Fibroblast of lung (primary cell): ENCODE data around the gene ST6GAL1. TPM values are rescaled to one million over a fixed set of nuclear protein-coding genes. Genes with fewer than 3 reads are reported as not detected.

Experiments
- DNase-seq, 2 donors: peaks; one replicate each; pipeline versions ENCODE4 v3.0.0 to v3.0.0-alpha.2; 2010; ENCODE audit warnings: low read depth in 2 of 2
- H2AFZ ChIP-seq: 2 replicates; pipeline ENCODE4 v1.5.1; 2012; ENCODE audit warnings: low read length, control low read depth, inconsistent platforms
- H3K27ac ChIP-seq: 2 replicates; pipeline ENCODE4 v1.5.1; 2011; ENCODE audit warnings: low read length, control low read depth; ENCODE audit not compliant: insufficient read depth
- H3K27me3 ChIP-seq: 2 replicates; pipeline ENCODE4 v1.5.1; 2011; ENCODE audit warnings: mild to moderate bottlenecking, low read length; ENCODE audit not compliant: control insufficient read depth, insufficient read depth
- H3K36me3 ChIP-seq: 2 replicates; pipeline ENCODE4 v1.5.1; 2011; ENCODE audit warnings: low read length; ENCODE audit not compliant: control insufficient read depth, insufficient read depth
- H3K4me1 ChIP-seq: 2 replicates; pipeline ENCODE4 v1.5.1; 2011; ENCODE audit warnings: low read length; ENCODE audit not compliant: control insufficient read depth, insufficient read depth; ENCODE audit errors: extremely low read depth
- H3K4me2 ChIP-seq: 2 replicates; pipeline ENCODE4 v1.5.1; 2011; ENCODE audit warnings: low read length, control low read depth; ENCODE audit not compliant: insufficient read depth; ENCODE audit errors: extremely low read depth
- H3K4me3 ChIP-seq, 4 experiments: fragments of 200-600 bp in 1 of 4; sonication (generic) in 1 of 4; replicated peaks in 1 of 4; 2 replicates each; pipeline ENCODE4 v1.5.1; 2011 to 2016; ENCODE audit warnings: low read length in 4 of 4, low read depth in 3 of 4, mild to moderate bottlenecking in 3 of 4, control low read depth in 2 of 4, inconsistent platforms in 1 of 4, mixed read lengths in 1 of 4; ENCODE audit not compliant: insufficient read depth in 1 of 4; ENCODE audit errors: control extremely low read depth in 1 of 4
- H3K79me2 ChIP-seq: 2 replicates; pipeline ENCODE4 v1.5.1; 2012; ENCODE audit warnings: mild to moderate bottlenecking, low read length, inconsistent platforms; ENCODE audit not compliant: control insufficient read depth, insufficient read depth
- H3K9ac ChIP-seq: 2 replicates; pipeline ENCODE4 v1.5.1; 2011; ENCODE audit warnings: mild to moderate bottlenecking, low read length, control low read depth; ENCODE audit not compliant: insufficient read depth
- H3K9me3 ChIP-seq: 2 replicates; pipeline ENCODE4 v1.5.1; 2012; ENCODE audit warnings: low read depth, low read length; ENCODE audit not compliant: control insufficient read depth, insufficient read depth
- H4K20me1 ChIP-seq: 2 replicates; pipeline ENCODE4 v1.5.1; 2011; ENCODE audit warnings: low read length; ENCODE audit not compliant: control insufficient read depth, insufficient read depth; ENCODE audit errors: extremely low read depth
- CTCF ChIP-seq, 2 donors: IDR thresholded peaks in 1 of 2; conservative IDR thresholded peaks in 1 of 2; 1 replicate in 1 of 2; 2 replicates in 1 of 2; pipeline ENCODE4 v1.5.1; 2011 to 2012; ENCODE audit warnings: low read length in 2 of 2, control low read depth in 1 of 2, inconsistent platforms in 1 of 2, low read depth in 1 of 2, mild to moderate bottlenecking in 1 of 2
- EZH2 ChIP-seq: IDR thresholded peaks from 2 replicates; pipeline ENCODE4 v1.5.1; 2012; ENCODE audit warnings: low read length, control low read depth, mild to moderate bottlenecking; ENCODE audit errors: missing control alignments
- polyA plus RNA-seq, 2 donors: library from polyadenylated mRNA; depleted of rRNA in 1 of 2; stranded (reverse) in 1 of 2; unstranded in 1 of 2; fragments of >200 nt; gene quantifications; 2 replicates each; pipeline ENCODE4 v1.2.1, GENCODE V29; 2011 to 2012; ENCODE audit warnings: missing spikeins in 1 of 2
- total RNA-seq: library from RNA; depleted of rRNA; stranded (reverse); fragments of >200 nt; gene quantifications from 2 replicates; pipeline ENCODE4 v1.2.1, GENCODE V29; 2014

ST6GAL1 gene
- total and polyA plus RNA-seq, 2 donors (not counting 1 experiment from before 2014, with no cell fraction given) = 0.83 to 1.00 TPM

GRCh38 chr3:187025656-187026316, 95.5 kb downstream of the ST6GAL1 start:
- no peaks in the 10 kb centered on the region for H3K27me3 ChIP-seq
- no peaks in the 10 kb centered on the region for H3K79me2 ChIP-seq
- H2AFZ ChIP-seq = no peak overlapping the region
- no peak for DNase-seq
- H3K36me3 ChIP-seq = no peaks in the 10 kb centered on the region
- no peak overlapping the region for H3K4me2 ChIP-seq
- H3K27ac ChIP-seq = no peak overlapping the region
- H4K20me1 ChIP-seq = no peaks in the 10 kb centered on the region
- no peak overlapping the region for H3K9ac ChIP-seq
- H3K4me3 ChIP-seq = no peak overlapping the region
- TF ChIP-seq CTCF (conservative IDR thresholded peaks at IDR 0.05 in 1 of 2, IDR thresholded peaks at IDR 0.05 in 1 of 2; ENCODE audit: low read depth in 1 of 2, low read length in 2 of 2) (no peak), EZH2 (no peak)
- H3K4me1 ChIP-seq = no peaks in the 10 kb centered on the region
- H3K9me3 ChIP-seq = no peaks in the 10 kb centered on the region

- DNase-seq = no peak
- no peaks in the 10 kb centered on the region for H3K4me1 ChIP-seq
Measured at GRCh38 chr3:187026317-187026670, 96.0 kb downstream of the ST6GAL1 start.

More at GRCh38 chr3:187026317-187026670, 96.0 kb downstream of the ST6GAL1 start:
- no peak overlapping the region for H3K9ac ChIP-seq
- H3K27ac ChIP-seq = no peak overlapping the region
- TF ChIP-seq CTCF (conservative IDR thresholded peaks at IDR 0.05 in 1 of 2, IDR thresholded peaks at IDR 0.05 in 1 of 2; ENCODE audit: low read depth in 1 of 2, low read length in 2 of 2) (no peak), EZH2 (no peak)
- no peak overlapping the region for H3K4me3 ChIP-seq
- H3K79me2 ChIP-seq = no peaks in the 10 kb centered on the region
- no peak overlapping the region for H3K4me2 ChIP-seq
- no peaks in the 10 kb centered on the region for H4K20me1 ChIP-seq
- H3K36me3 ChIP-seq = no peaks in the 10 kb centered on the region
- H3K9me3 ChIP-seq = no peaks in the 10 kb centered on the region
- no peak overlapping the region for H2AFZ ChIP-seq
- no peaks in the 10 kb centered on the region for H3K27me3 ChIP-seq
